H1 (cell line): ENCODE results near the gene LTC4S. TPM values are rescaled to one million over a fixed set of nuclear protein-coding genes. Genes with fewer than 3 reads are reported as not detected.
"Not testable (repeated sequence)": the region's sequence is repeated elsewhere in the genome, so short reads cannot be mapped to it uniquely, and the experiment has no call there.

ENCODE experiments used
- CTCF ChIA-PET: fragments of 300-600 bp; sonication (Branson Sonifier 250); formaldehyde crosslinking; loops from one replicate; lab custom pipeline; 2021; ENCODE audit not compliant: partially characterized antibody; lab: Charles Lee
- POLR2A ChIA-PET: fragments of 300-600 bp; sonication (Branson Sonifier 250); formaldehyde crosslinking; loops from one replicate; lab custom pipeline; 2021; ENCODE audit warnings: inconsistent platforms; ENCODE audit not compliant: partially characterized antibody; lab: Charles Lee
- DNase-seq, 2 experiments: peaks; one replicate each; pipeline versions ENCODE4 v3.0.0 to v3.0.0-alpha.2; 2010 to 2022; ENCODE audit warnings: low spot score in 2 of 2, low read depth in 1 of 2, mixed read lengths in 1 of 2
- FAIRE-seq: peaks from 2 replicates; lab custom pipeline; 2011; peaks lifted over from hg19 to GRCh38; lab: Jason Lieb, UNC
- H2AFZ ChIP-seq: 2 replicates; pipeline ENCODE4 v1.8.1; 2012; ENCODE audit warnings: low read length, inconsistent platforms
- H2AK5ac ChIP-seq: 2 replicates; pipeline ENCODE4 v1.6.1; 2013; ENCODE audit warnings: low read depth, low read length
- H2BK120ac ChIP-seq: replicated peaks from 2 replicates; pipeline ENCODE3; 2013; ENCODE audit warnings: low read depth, low read length, inconsistent platforms
- H2BK12ac ChIP-seq: 2 replicates; pipeline ENCODE4 v1.6.1; 2013; ENCODE audit warnings: low read depth, low read length
- H2BK15ac ChIP-seq: 2 replicates; pipeline ENCODE4 v1.6.1; 2013; ENCODE audit warnings: low read length
- H2BK20ac ChIP-seq: 2 replicates; pipeline ENCODE4 v1.6.1; 2013; ENCODE audit warnings: low read length
- H2BK5ac ChIP-seq: 2 replicates; pipeline ENCODE4 v1.6.1; 2013; ENCODE audit warnings: low read depth, low read length
- H3K14ac ChIP-seq: 2 replicates; pipeline ENCODE4 v1.6.1; 2013; ENCODE audit warnings: inconsistent platforms; ENCODE audit not compliant: insufficient read length
- H3K18ac ChIP-seq: 2 replicates; pipeline ENCODE4 v1.6.1; 2013; ENCODE audit warnings: low read length; ENCODE audit errors: extremely low read depth
- H3K23ac ChIP-seq: 2 replicates; pipeline ENCODE4 v1.6.1; 2013; ENCODE audit warnings: inconsistent platforms; ENCODE audit not compliant: insufficient read length
- H3K23me2 ChIP-seq: 2 replicates; pipeline ENCODE4 v1.6.1; 2013; ENCODE audit warnings: low read depth, low read length
- H3K27ac ChIP-seq: 2 replicates; pipeline ENCODE4 v1.6.1; 2011; ENCODE audit warnings: low read depth, low read length, inconsistent platforms
- H3K27me3 ChIP-seq, 4 experiments: replicated peaks in 1 of 4; 1 replicate in 1 of 4; 2 replicates in 3 of 4; pipeline versions ENCODE4 v1.6.1 to v1.8.1; 2011 to 2013; ENCODE audit warnings: low read length in 3 of 4, mild to moderate bottlenecking in 3 of 4, inconsistent platforms in 2 of 4, mixed read lengths in 2 of 4, moderate library complexity in 1 of 4; ENCODE audit not compliant: control insufficient read depth in 3 of 4, insufficient read depth in 3 of 4; ENCODE audit errors: extremely low read depth in 1 of 4
- H3K36me3 ChIP-seq, 4 experiments: 2 replicates each; pipeline versions ENCODE4 v1.6.1 to v1.8.1; 2011 to 2013; ENCODE audit warnings: mild to moderate bottlenecking in 4 of 4, low read length in 3 of 4, moderate library complexity in 2 of 4, control low read depth in 1 of 4, inconsistent platforms in 1 of 4; ENCODE audit not compliant: insufficient read depth in 4 of 4, control insufficient read depth in 2 of 4
- H3K4ac ChIP-seq: replicated peaks from 2 replicates; pipeline ENCODE3; 2013; ENCODE audit warnings: low read length, low read depth, mixed read lengths, inconsistent platforms; ENCODE audit not compliant: insufficient read length
- H3K4me1 ChIP-seq, 4 experiments: replicated peaks in 1 of 4; 1 replicate in 1 of 4; 2 replicates in 3 of 4; pipeline versions ENCODE4 v1.6.1 to v1.8.1; 2011 to 2013; ENCODE audit warnings: low read length in 3 of 4, inconsistent platforms in 2 of 4, mixed read lengths in 1 of 4; ENCODE audit not compliant: insufficient read depth in 4 of 4, control insufficient read depth in 3 of 4
- H3K4me2 ChIP-seq, 2 experiments: 2 replicates each; pipeline versions ENCODE4 v1.6.1 to v1.8.1; 2011 to 2013; ENCODE audit warnings: low read depth in 2 of 2, low read length in 2 of 2, control low read depth in 1 of 2, inconsistent platforms in 1 of 2, mild to moderate bottlenecking in 1 of 2; ENCODE audit not compliant: insufficient read depth in 1 of 2
- H3K4me3 ChIP-seq, 4 experiments: fragments of 200-600, 300-600 bp in 1 of 4; sonication (generic), shearing (Covaris generic), sonication (Bioruptor Twin) in 1 of 4; 2 replicates each; pipeline versions ENCODE4 v1.5.1 to v1.8.1; 2011 to 2016; ENCODE audit warnings: low read length in 4 of 4, low read depth in 3 of 4, control low read depth in 2 of 4, inconsistent platforms in 2 of 4, mild to moderate bottlenecking in 2 of 4, mixed read lengths in 1 of 4, moderate library complexity in 1 of 4; ENCODE audit not compliant: insufficient read depth in 2 of 4; ENCODE audit errors: extremely low read depth in 1 of 4
- H3K56ac ChIP-seq: replicated peaks from 2 replicates; pipeline ENCODE3; 2013; ENCODE audit warnings: low read depth, mild to moderate bottlenecking, mixed read lengths, low read length, inconsistent platforms; ENCODE audit not compliant: insufficient read length
- H3K79me1 ChIP-seq: 2 replicates; pipeline ENCODE4 v1.6.1; 2013; ENCODE audit warnings: low read depth, low read length, control low read depth
- H3K79me2 ChIP-seq, 2 experiments: 2 replicates each; pipeline versions ENCODE4 v1.6.1 to v1.8.1; 2012 to 2013; ENCODE audit warnings: low read length in 2 of 2, mild to moderate bottlenecking in 2 of 2, inconsistent platforms in 1 of 2; ENCODE audit not compliant: insufficient read depth in 2 of 2, control insufficient read depth in 1 of 2
- H3K9ac ChIP-seq, 4 experiments: replicated peaks in 1 of 4; 1 replicate in 1 of 4; 2 replicates in 3 of 4; pipeline versions ENCODE4 v1.6.1 to v1.8.1; 2011 to 2013; ENCODE audit warnings: low read depth in 3 of 4, low read length in 3 of 4, control low read depth in 2 of 4, mild to moderate bottlenecking in 2 of 4, moderate library complexity in 2 of 4, inconsistent platforms in 1 of 4; ENCODE audit errors: extremely low read depth in 1 of 4
- H3K9me3 ChIP-seq, 2 experiments: 2 replicates each; pipeline versions ENCODE4 v1.6.1 to v1.8.1; 2012 to 2013; ENCODE audit warnings: mild to moderate bottlenecking in 2 of 2, moderate library complexity in 2 of 2, control low read depth in 1 of 2, inconsistent platforms in 1 of 2, low read depth in 1 of 2, low read length in 1 of 2, mixed read lengths in 1 of 2; ENCODE audit not compliant: insufficient read depth in 2 of 2
- H4K20me1 ChIP-seq, 2 experiments: replicated peaks in 1 of 2; 2 replicates each; pipeline versions ENCODE3 to v1.8.1; 2011 to 2013; ENCODE audit warnings: inconsistent platforms in 2 of 2, low read length in 2 of 2, mild to moderate bottlenecking in 1 of 2; ENCODE audit not compliant: insufficient read depth in 2 of 2, control insufficient read depth in 1 of 2
- H4K5ac ChIP-seq: 2 replicates; pipeline ENCODE4 v1.6.1; 2013; ENCODE audit warnings: low read length, low read depth, mixed read lengths, inconsistent platforms; ENCODE audit not compliant: insufficient read length
- H4K8ac ChIP-seq: 2 replicates; pipeline ENCODE4 v1.8.0; 2013; ENCODE audit warnings: mild to moderate bottlenecking, moderate library complexity, low read length, inconsistent platforms; ENCODE audit not compliant: insufficient read depth; ENCODE audit errors: extremely low read depth
- H4K91ac ChIP-seq: replicated peaks from 2 replicates; pipeline ENCODE3; 2013; ENCODE audit warnings: low read length, mixed read lengths, inconsistent platforms; ENCODE audit not compliant: insufficient read length
- WGBS, 2 experiments: shearing (Covaris generic) in 1 of 2; methylation state at CpG; one replicate each; pipeline versions ENCODE4 v1.1.6 to v1.1.7; 2013 to 2015; ENCODE audit warnings: low lambda C conversion rate in 2 of 2, mixed read lengths in 2 of 2, inconsistent platforms in 1 of 2, low coverage in 1 of 2, missing lambda C conversion rate in 1 of 2; ENCODE audit not compliant: insufficient replicate concordance in 2 of 2, insufficient coverage in 1 of 2, insufficient read length in 1 of 2; ENCODE audit errors: extremely low coverage in 1 of 2, missing lambda C conversion rate in 1 of 2; 5-methylcytosine and 5-hydroxymethylcytosine counted together
- polyA plus RNA-seq, 7 experiments: library from polyadenylated mRNA; depleted of rRNA in 3 of 7; stranded (reverse) in 5 of 7; unstranded in 2 of 7; fragments of >200 nt in 5 of 7; fragments of 200-250 nt in 2 of 7; gene quantifications; 1 replicate in 5 of 7; 2 replicates in 1 of 7; 4 replicates in 1 of 7; pipeline versions ENCODE4 v1.2.1 to v1.2.3, GENCODE V29; 2011 to 2013; ENCODE audit warnings: missing spikeins in 2 of 7, mixed read lengths in 2 of 7
- total RNA-seq: library from RNA; stranded (reverse); fragmentation: NEBNext Ultra II Directional; extraction: Animal tissue kit (Norgen Biotek cat#: 25700); gene quantifications from 2 replicates; pipeline ENCODE4 v1.2.1, GENCODE V29; 2021

The LTC4S gene
- total and polyA plus RNA-seq, 2 of the 8 experiments (the other 6 are each of a cell fraction or from before 2014, with no cell fraction given), result 2.2 to 3.7 TPM

- H3K23me2 ChIP-seq, H3K23ac ChIP-seq, H3K27me3 ChIP-seq, H3K79me2 ChIP-seq, H4K5ac ChIP-seq, H2BK15ac ChIP-seq, H3K4me1 ChIP-seq, H2BK20ac ChIP-seq, H3K4me3 ChIP-seq, H3K79me1 ChIP-seq, H2AK5ac ChIP-seq, H3K9ac ChIP-seq, H3K4me2 ChIP-seq, H4K91ac ChIP-seq, H3K18ac ChIP-seq, H3K56ac ChIP-seq, H3K14ac ChIP-seq, FAIRE-seq, DNase-seq, CTCF ChIA-PET, H4K8ac ChIP-seq, H2BK120ac ChIP-seq, H2BK5ac ChIP-seq, H3K9me3 ChIP-seq, H2AFZ ChIP-seq, H3K27ac ChIP-seq, H2BK12ac ChIP-seq, H3K4ac ChIP-seq: not testable (repeated sequence)
- Histone ChIP-seq H3K36me3 (peaks cover 31 to 76% (median 58%) of the 10 kb centered on the region in 4 experiments), H4K20me1 (peaks cover 8 to 10% of the 10 kb centered on the region in 2 experiments)
- WGBS, 2 experiments, result 96% methylated on average over 15 of the region's 28 CpGs; no CpG with 5 or more reads in 1 of the 2 experiments
- POLR2A ChIA-PET, result interaction anchor here (1.1 kb wide), 1 partner anchor 15 kb away, joined by 3 read pairs; the partner anchor contains the start of gene SQSTM1
Observed at GRCh38 chr5:179834871-179835270, 41.1 kb downstream of the LTC4S start.
